HG03469 (cell line): ENCODE data around the gene MATN4.

ENCODE experiments used
- ATAC-seq: cut with Tn5 transposase; IDR thresholded peaks from one replicate; pipeline ENCODE4 v1.9.1; 2021; ENCODE audit warnings: mild to moderate bottlenecking, moderate library complexity, moderate number of reproducible peaks; ENCODE audit not compliant: unreplicated experiment

The MATN4 gene

DNA sequence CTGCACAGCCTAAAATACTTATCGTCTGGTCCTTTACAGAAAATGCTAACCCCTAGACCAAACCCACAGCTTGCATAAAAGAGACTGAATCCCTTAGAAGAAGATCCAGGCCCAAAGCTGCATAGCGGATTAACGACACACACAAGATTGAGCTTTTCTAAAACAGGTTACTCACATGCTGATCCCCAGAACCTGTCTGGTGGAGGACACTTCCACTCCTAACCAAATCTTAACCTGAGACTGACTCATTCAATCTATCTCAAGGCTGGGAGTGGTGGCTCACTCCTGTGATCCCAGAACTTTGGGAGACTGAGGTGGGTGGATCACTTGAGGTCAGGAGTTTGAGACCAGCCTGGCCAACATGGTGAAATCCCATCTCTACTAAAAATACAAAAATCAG is 50.9 kb downstream of the MATN4 start:
- no peak for ATAC-seq

DNA sequence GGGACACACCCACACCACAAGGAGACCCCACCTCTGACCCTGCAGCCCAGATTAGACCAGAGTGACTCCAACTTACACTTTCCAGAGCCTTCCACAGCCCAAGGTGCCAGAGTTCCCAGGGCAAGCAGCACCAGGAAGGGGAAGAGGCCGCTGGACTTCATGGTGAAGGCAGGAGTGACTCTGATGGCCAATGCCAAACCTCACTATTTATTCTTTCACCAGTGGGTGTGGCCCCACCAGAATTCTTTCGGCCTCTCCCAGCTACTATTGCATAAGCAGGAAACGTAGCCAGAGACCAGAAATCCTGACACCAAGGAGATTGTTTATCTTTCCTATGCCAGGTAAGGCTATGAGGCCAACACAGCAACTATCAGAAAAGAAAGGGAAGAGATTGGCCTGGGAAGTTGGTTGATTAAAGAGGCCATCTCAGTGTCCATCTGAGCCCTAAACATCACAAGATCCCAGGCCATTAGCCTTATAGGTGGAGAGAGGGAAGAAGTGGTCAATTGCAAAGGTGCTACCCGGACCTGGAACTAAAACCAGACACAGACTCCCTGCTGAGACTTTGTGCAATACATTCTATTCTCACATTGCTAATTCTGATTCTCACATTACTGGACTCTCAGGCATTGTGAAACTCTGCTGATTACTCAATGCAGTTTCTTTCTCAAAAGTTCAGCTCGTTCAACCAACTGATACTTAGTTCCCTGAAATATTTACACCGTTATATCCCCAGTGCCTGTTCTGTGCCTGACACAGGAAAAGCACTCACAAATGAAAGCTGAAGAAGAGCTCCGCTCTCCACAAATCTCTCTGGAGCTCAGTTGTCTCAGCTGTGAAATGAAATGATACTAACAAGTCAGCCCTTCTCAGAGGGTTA is 53.5 kb downstream of the MATN4 start, which contains the start of gene SLPI:
Gene SLPI (minus strand): TSS at position 182 of the 880 bp plus-strand sequence. CDS start 21 bp downstream, at position 161.
- ATAC-seq = no peak

DNA sequence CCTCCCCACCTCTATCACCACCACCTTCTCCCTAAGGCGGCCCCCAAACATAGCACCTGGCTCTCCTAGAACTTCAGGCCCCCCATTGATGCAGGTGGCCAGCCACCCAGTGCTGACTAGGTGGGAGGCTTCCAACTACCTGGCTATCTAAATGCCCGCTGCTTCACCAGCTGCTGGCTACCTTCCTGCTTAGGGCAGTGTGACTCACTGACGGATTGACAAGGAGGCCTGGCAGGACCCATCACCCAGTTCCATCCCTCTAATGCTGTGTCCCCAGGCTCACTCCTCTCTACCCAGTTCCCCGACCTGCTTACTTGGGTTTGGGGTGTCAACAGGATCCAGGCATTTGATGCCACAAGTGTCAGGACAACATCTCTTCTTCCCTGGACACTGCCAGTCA is 54.8 kb downstream of the MATN4 start:
- ATAC-seq = no peak

DNA sequence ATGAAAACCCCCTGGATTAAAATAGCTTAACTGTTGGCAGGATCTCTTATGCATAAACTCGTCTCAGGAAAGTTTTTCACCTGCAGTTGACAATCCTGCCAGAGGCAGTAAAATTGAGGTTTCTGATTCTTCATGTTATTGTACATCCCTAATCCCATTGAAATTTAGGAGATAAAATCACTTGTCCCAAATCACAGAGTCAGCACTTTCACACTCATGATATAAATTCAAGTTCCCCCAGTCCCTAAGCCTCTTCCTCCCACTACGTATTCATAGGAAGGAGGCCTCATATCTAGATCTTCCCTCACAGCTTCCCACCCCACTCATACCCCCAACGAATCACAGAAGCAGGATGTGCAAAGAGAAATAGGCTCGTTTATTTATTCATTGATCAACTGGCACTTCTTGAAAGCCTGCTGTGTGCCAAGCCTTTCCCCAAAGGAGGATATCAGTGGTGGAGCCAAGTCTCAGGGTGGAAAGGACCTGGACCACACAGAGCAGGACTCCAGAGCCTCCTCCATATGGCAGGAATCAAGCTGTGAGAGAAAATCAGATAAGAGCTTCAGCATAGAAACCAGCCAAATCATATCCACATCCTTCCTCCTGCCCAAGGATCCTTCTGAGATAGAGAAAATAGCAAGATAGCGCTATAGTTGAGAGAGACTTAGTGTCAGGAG is 56.1 kb downstream of the MATN4 start:
- no peak for ATAC-seq

DNA sequence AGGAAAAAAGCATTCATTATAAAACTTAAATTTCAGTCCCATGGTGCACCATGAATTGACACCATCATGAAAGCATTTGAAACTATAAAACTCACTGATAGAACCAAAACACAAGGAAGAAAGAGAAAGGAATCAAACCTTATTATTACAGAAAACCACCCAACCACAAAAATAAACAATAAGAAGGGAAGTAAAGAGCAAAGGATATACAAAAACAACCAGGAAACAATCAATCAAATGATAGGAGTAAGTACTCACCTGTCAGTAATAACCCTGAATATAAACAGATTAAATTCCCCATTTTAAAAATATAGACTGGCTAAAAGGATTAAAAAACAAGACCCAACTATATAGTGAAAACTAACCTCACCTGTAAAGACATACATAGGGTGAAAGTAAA is 59.5 kb downstream of the MATN4 start:
- ATAC-seq = no peak

DNA sequence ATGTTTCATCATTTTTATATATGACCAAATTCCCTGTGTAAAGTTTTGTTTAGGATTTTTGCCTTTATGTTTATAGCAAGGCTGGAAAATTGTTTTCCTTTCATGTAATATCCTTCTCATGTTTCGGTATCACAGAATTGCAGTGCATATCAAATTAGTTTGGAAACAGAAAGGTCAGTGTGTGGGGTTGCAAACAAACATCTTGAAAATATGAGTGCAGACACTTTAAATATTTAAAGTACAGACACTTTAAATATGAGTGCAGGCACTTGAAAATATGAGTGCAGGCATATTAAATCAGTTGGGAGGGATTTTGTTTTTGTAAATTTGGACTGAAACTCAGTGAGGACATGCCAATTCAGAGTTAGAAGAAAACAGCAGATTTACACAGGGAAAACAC is 60.2 kb downstream of the MATN4 start:
- no peak for ATAC-seq

DNA sequence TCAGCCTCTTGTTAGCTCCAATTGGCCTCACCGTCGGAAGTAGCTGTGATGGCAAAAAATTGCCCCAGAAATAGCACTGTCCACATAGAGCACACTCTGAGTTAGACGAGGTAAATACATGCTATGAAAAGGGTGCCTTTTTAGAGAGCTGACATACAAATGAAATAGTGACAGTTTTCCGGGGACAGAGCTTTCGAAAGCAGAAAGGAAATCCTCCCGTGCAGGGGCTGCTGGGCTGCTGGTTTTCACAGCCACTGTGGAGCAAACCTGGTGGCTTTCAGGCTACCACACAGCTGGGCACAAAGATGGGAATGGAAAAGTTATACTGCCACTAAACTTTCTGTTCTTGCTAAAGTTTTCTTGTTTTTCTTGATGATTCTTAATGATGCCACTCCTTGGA is 62.0 kb downstream of the MATN4 start:
- ATAC-seq = no peak
